Naive thymus-derived CD4-positive, alpha-beta T cell (primary cell): ENCODE measurements around the gene FLVCR1. TPM values are rescaled to one million over a fixed set of nuclear protein-coding genes. Genes with fewer than 3 reads are reported as not detected.

Experiments used
- ATAC-seq: fragments of 150-1000 bp; cut with Tn5 transposase; 2 replicates; pipeline ENCODE4 v1.10.0; 2021; ENCODE audit warnings: mild to moderate bottlenecking, moderate library complexity
- CTCF ChIA-PET: fragments of 350-600 bp; sonication (Branson Sonifier 250); formaldehyde crosslinking; loops from one replicate; lab custom pipeline; 2021; ENCODE audit warnings: antibody characterized with exemption; lab: Charles Lee
- POLR2A ChIA-PET: fragments of 350-600 bp; sonication (Branson Sonifier 250); formaldehyde crosslinking; loops from one replicate; lab custom pipeline; 2021; ENCODE audit warnings: antibody characterized with exemption, inconsistent platforms; lab: Charles Lee
- DNase-seq, 9 donors: peaks; one replicate each; pipeline versions ENCODE4 v3.0.0 to v3.0.0-alpha.2; 2020 to 2022; ENCODE audit warnings: mixed read lengths in 1 of 9
- H3K27ac ChIP-seq: one replicate; pipeline ENCODE4 v1.7.0; 2013; ENCODE audit warnings: mild to moderate bottlenecking, low read depth, low read length, moderate library complexity
- H3K27me3 ChIP-seq, 2 donors: one replicate each; pipeline ENCODE4 v1.7.0; 2013; ENCODE audit warnings: low read length in 2 of 2, mild to moderate bottlenecking in 2 of 2, moderate library complexity in 2 of 2; ENCODE audit not compliant: control insufficient read depth in 2 of 2, insufficient read depth in 2 of 2
- H3K36me3 ChIP-seq, 3 experiments: 1 replicate in 2 of 3; 2 replicates in 1 of 3; pipeline ENCODE4 v1.7.0; 2013; ENCODE audit warnings: low read length in 3 of 3, mild to moderate bottlenecking in 3 of 3, moderate library complexity in 1 of 3; ENCODE audit not compliant: insufficient read depth in 3 of 3, control insufficient read depth in 2 of 3
- H3K4me1 ChIP-seq, 2 donors: one replicate each; pipeline ENCODE4 v1.7.0; 2013; ENCODE audit warnings: low read length in 2 of 2, mild to moderate bottlenecking in 2 of 2, moderate library complexity in 1 of 2; ENCODE audit not compliant: control insufficient read depth in 2 of 2, insufficient read depth in 2 of 2
- H3K4me3 ChIP-seq: 2 replicates; pipeline ENCODE4 v1.7.0; 2013; ENCODE audit warnings: mild to moderate bottlenecking, low read length
- H3K9me3 ChIP-seq, 3 experiments: 1 replicate in 2 of 3; 2 replicates in 1 of 3; pipeline ENCODE4 v1.7.0; 2013; ENCODE audit warnings: low read length in 3 of 3; ENCODE audit not compliant: control insufficient read depth in 2 of 3
- H3K27ac Mint-ChIP-seq, 9 donors: one replicate each; pipeline ENCODE4 v1.8.0; 2020 to 2022; ENCODE audit warnings: mixed read lengths in 9 of 9, mild to moderate bottlenecking in 8 of 9, moderate library complexity in 5 of 9, inconsistent platforms in 2 of 9
- H3K27me3 Mint-ChIP-seq, 5 donors: one replicate each; pipeline ENCODE4 v1.8.0; 2021 to 2022; ENCODE audit warnings: mixed read lengths in 5 of 5, mild to moderate bottlenecking in 1 of 5
- H3K36me3 Mint-ChIP-seq, 5 donors: one replicate each; pipeline ENCODE4 v1.8.0; 2020 to 2022; ENCODE audit warnings: mixed read lengths in 5 of 5, mild to moderate bottlenecking in 3 of 5, inconsistent platforms in 1 of 5
- H3K4me1 Mint-ChIP-seq, 7 donors: one replicate each; pipeline ENCODE4 v1.8.0; 2020 to 2022; ENCODE audit warnings: mixed read lengths in 7 of 7, mild to moderate bottlenecking in 3 of 7, inconsistent platforms in 1 of 7
- H3K4me3 Mint-ChIP-seq, 10 donors: one replicate each; pipeline ENCODE4 v1.8.0; 2020 to 2022; ENCODE audit warnings: mild to moderate bottlenecking in 10 of 10, mixed read lengths in 10 of 10, moderate library complexity in 6 of 10, inconsistent platforms in 2 of 10
- H3K9me3 Mint-ChIP-seq, 11 donors: one replicate each; pipeline ENCODE4 v1.8.0; 2020 to 2022; ENCODE audit warnings: mixed read lengths in 11 of 11, mild to moderate bottlenecking in 4 of 11, inconsistent platforms in 1 of 11, moderate library complexity in 1 of 11
- intact Hi-C, 2 donors: fragments of 100-400 bp; cut with micrococcal nuclease; formaldehyde crosslinking; loops; one replicate each; pipeline ENCODE4 v1.15.1; 2023
- polyA plus RNA-seq, 2 donors: library from polyadenylated mRNA; unstranded; fragments of 300-500 nt; fragmentation: Illumina TruSeq; gene quantifications; one replicate each; pipeline ENCODE4 v1.2.3, GENCODE V29; 2021
- total RNA-seq, 6 experiments: library from RNA in 5 of 6; stranded (reverse) in 5 of 6; gene quantifications; 1 replicate in 5 of 6; 2 replicates in 1 of 6; pipeline ENCODE4 v1.2.3 and lab custom pipeline; 2021 to 2026

The FLVCR1 gene
- total and polyA plus RNA-seq, 7 experiments from 2014 or later, result 2.3 to 12.2 (median 7.5) TPM

DNA sequence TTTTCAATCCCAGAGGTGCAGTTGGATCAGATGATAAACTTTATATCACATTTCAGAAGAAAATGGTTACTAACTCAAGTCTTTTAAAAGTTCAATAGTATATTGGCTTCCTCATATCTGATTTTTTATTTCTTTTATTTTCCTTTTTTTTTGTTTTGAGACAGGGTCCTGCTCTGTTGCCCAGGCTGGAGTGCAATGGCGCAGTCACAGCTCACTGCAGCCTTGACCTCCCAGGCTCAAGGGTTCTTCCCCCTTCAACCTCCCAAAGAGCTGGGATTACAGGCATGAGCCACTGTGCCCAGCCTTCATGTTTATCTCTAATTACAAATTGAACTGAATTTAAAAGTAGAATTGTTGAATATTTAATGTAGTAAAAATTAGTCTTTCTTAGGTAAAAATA is 13.9 kb downstream of the FLVCR1 start:
- peaks cover 0 to 14% (median 6%) of the 10 kb centered on the region in 3 experiments for H3K36me3 ChIP-seq
- CTCF ChIA-PET, result no interaction called here
- no peaks in the 10 kb centered on the region for H3K27me3 Mint-ChIP-seq
- H3K4me1 Mint-ChIP-seq, result peaks cover 0 to 2% (median 0%) of the 10 kb centered on the region in 7 donors
- DNase-seq (no peak), ATAC-seq (no peak)
- H3K27ac Mint-ChIP-seq, result no peak overlapping the region
- no peak overlapping the region for H3K4me3 ChIP-seq
- peaks cover 0 to 1% (median 0%) of the 10 kb centered on the region in 11 donors for H3K9me3 Mint-ChIP-seq
- no peak overlapping the region for H3K4me3 Mint-ChIP-seq
- intact Hi-C loops, result no loop called here
- POLR2A ChIA-PET, result no interaction called here
- no peaks in the 10 kb centered on the region for H3K27me3 ChIP-seq
- no peaks in the 10 kb centered on the region for H3K4me1 ChIP-seq
- H3K27ac ChIP-seq, result no peak overlapping the region
- H3K9me3 ChIP-seq, result no peaks in the 10 kb centered on the region
- peaks cover 15 to 25% (median 20%) of the 10 kb centered on the region in 5 donors for H3K36me3 Mint-ChIP-seq

DNA sequence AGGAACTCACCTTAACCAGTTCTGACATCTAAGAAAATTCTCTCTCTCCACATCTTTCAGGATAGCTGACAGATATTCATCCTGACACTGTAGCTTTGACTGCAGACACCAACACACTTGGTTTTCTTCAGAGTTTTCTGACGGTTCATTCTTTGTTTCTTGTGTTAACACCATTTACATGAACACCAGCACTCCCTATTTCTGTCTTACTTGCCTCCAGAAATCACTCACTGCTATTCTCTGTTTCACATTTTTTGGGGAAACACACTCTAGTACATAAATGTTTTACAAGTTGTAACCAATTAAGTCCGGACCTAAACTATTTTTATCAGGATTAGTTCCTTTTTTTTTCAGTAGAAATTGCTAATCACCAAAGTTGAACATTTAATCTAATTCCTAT is 15.4 kb downstream of the FLVCR1 start:
- Mint-ChIP-seq H3K9me3 (peaks cover 0 to 1% (median 0%) of the 10 kb centered on the region in 11 donors), H3K27me3 (no peaks in the 10 kb centered on the region), H3K27ac (no peak overlapping the region), H3K36me3 (peaks cover 19 to 32% (median 22%) of the 10 kb centered on the region in 5 donors), H3K4me1 (peaks cover 0 to 2% (median 0%) of the 10 kb centered on the region in 7 donors), H3K4me3 (no peak overlapping the region)
- Histone ChIP-seq H3K4me3 (no peak overlapping the region), H3K27me3 (no peaks in the 10 kb centered on the region), H3K36me3 (peaks cover 0 to 14% (median 6%) of the 10 kb centered on the region in 3 experiments), H3K27ac (no peak overlapping the region), H3K9me3 (no peaks in the 10 kb centered on the region), H3K4me1 (no peaks in the 10 kb centered on the region)
- ChIA-PET CTCF (no interaction called here), POLR2A (interaction anchor here (0.6 kb wide), 1 partner anchor 331 kb away, joined by 3 read pairs; no protein-coding TSS in a partner anchor)
- no peak for DNase-seq
- intact Hi-C loops, result no loop called here
- no peak for ATAC-seq

DNA sequence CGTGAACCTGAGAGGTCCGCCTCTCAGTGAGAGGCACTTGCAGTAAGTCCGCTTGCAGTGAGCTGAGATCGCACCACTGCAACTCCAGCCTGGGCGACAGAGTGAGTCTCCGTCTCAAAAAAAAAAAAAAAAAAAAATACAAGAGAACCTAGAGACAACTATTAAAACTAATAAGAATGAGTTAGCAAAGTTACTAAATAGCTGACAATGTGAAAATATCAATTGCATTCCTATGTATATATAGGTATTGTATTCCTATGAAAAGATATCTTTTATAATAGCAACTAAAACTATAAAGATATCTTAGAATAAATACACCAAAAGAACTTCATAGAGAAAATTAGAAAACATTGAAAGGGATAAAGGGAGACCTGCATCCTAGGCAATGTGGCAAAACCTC is 20.3 kb downstream of the FLVCR1 start:
- H3K36me3 ChIP-seq, result peaks cover 0 to 14% (median 1%) of the 10 kb centered on the region in 3 experiments
- peaks cover 0 to 1% (median 0%) of the 10 kb centered on the region in 11 donors for H3K9me3 Mint-ChIP-seq
- ATAC-seq (no peak), DNase-seq (no peak)
- intact Hi-C loops, result no loop called here
- CTCF ChIA-PET, result no interaction called here
- H3K27me3 ChIP-seq, result no peaks in the 10 kb centered on the region
- POLR2A ChIA-PET, result no interaction called here
- H3K27ac Mint-ChIP-seq, result no peak overlapping the region
- H3K36me3 Mint-ChIP-seq, result peaks cover 17 to 38% (median 20%) of the 10 kb centered on the region in 5 donors
- no peaks in the 10 kb centered on the region for H3K27me3 Mint-ChIP-seq
- H3K27ac ChIP-seq, result no peak overlapping the region
- no peaks in the 10 kb centered on the region for H3K9me3 ChIP-seq
- peaks cover 0 to 2% (median 0%) of the 10 kb centered on the region in 7 donors for H3K4me1 Mint-ChIP-seq
- no peak overlapping the region for H3K4me3 ChIP-seq
- no peaks in the 10 kb centered on the region for H3K4me1 ChIP-seq
- H3K4me3 Mint-ChIP-seq, result no peak overlapping the region

DNA sequence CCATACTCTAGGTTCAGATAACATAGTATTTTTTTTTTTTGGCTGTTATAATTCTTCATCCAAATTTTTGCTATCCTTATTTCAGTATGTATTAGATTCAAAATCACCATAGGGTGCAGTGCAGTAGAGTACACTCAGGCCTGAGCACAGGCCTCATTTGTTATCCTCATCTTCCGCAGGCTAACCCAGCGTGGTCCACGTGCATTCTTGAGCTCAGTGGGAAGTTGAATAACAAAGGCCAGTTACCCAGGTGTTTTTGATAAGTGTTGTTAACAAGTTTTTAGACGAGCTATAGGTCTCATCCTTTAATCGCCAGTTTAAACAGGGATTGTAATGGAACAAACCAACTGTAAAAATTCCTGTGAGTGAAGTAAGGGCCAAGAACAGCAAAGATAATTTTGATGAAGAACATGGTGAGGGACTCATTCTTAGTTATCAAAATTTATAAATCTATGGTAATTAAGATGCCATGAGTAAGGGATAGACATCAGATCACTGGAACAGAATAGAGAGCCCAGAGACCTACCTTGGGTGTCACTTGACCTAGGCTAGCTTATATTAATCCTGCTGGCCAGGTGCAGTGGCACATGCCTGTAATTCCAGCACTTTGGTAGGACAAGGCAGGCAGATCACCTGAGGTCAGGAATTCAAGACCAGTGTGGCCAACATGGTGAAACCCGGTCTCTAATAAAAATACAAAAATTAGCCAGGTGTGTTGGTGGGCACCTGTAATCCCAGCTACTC is 22.0 kb downstream of the FLVCR1 start:
- Histone ChIP-seq H3K4me3 (no peak overlapping the region), H3K27me3 (no peaks in the 10 kb centered on the region), H3K4me1 (no peaks in the 10 kb centered on the region), H3K27ac (no peak overlapping the region), H3K9me3 (no peaks in the 10 kb centered on the region), H3K36me3 (peaks cover 0 to 14% (median 0%) of the 10 kb centered on the region in 3 experiments)
- H3K27me3 Mint-ChIP-seq, result no peaks in the 10 kb centered on the region
- no peak overlapping the region for H3K27ac Mint-ChIP-seq
- peaks cover 9 to 32% (median 18%) of the 10 kb centered on the region in 5 donors for H3K36me3 Mint-ChIP-seq
- CTCF ChIA-PET, result interaction anchor here (0.6 to 0.7 kb wide), 2 partner anchors 18 to 345 kb away, joined by 3 to 4 read pairs; no protein-coding TSS in a partner anchor
- H3K4me3 Mint-ChIP-seq, result no peak overlapping the region
- DNase-seq (no peak), ATAC-seq (no peak)
- H3K4me1 Mint-ChIP-seq, result peaks cover 0 to 2% (median 0%) of the 10 kb centered on the region in 7 donors
- intact Hi-C loops, result no loop called here
- H3K9me3 Mint-ChIP-seq, result peaks cover 0 to 1% (median 0%) of the 10 kb centered on the region in 11 donors
- POLR2A ChIA-PET, result interaction anchor here (0.7 kb wide), 2 partner anchors 37 to 705 kb away, joined by 3 read pairs; no protein-coding TSS in a partner anchor

DNA sequence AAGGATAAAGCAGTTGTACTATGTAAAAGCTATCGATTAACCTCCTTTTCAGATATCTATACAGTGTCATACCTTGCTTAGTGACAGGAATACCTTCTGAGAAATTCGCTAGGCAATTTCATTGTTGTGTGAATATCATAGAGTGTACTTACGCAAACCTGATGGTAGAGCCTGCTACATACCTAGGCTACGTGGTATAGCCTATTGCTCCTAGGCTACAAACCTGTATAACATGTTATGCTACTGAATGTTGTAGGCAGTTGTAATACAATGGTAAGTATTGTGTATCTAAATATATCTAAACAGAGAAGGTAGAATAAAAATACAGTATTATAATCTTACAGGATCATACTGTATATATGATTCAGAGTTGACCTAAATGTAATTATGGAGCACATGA is 26.5 kb downstream of the FLVCR1 start:
- intact Hi-C loops, result no loop called here
- DNase-seq (no peak), ATAC-seq (no peak)
- Mint-ChIP-seq H3K27ac (no peak overlapping the region), H3K4me3 (no peak overlapping the region), H3K4me1 (no peaks in the 10 kb centered on the region), H3K36me3 (peaks cover 5 to 35% (median 16%) of the 10 kb centered on the region in 5 donors), H3K9me3 (no peaks in the 10 kb centered on the region), H3K27me3 (no peaks in the 10 kb centered on the region)
- no peak overlapping the region for H3K27ac ChIP-seq
- H3K9me3 ChIP-seq, result no peaks in the 10 kb centered on the region
- H3K27me3 ChIP-seq, result no peaks in the 10 kb centered on the region
- no peaks in the 10 kb centered on the region for H3K4me1 ChIP-seq
- peaks cover 0 to 26% (median 0%) of the 10 kb centered on the region in 3 experiments for H3K36me3 ChIP-seq
- ChIA-PET CTCF (no interaction called here), POLR2A (no interaction called here)
- no peak overlapping the region for H3K4me3 ChIP-seq

DNA sequence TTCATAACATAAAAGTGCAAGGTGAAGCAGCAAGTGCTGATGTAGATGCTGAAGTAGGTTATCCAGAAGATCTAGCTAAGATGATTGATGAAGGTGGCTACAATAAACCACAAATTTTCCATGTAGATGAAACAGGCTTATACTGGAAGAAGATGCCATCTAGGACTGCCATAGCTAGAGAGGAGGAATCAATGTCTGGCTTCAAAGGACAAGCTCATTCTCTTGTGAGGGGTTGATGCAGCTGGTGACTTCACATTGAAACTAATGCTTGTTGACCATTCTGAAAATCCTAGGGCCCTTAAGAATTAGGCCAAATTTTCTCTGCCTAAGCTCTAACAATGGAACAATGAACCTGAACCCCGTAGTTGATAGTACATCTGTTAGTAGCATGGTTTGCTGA is 34.0 kb downstream of the FLVCR1 start:
- no peaks in the 10 kb centered on the region for H3K4me1 ChIP-seq
- POLR2A ChIA-PET, result no interaction called here

More for the DNA sequence above, 34.0 kb downstream of the FLVCR1 start:
- no peak overlapping the region for H3K4me3 Mint-ChIP-seq
- Histone ChIP-seq H3K4me3 (no peak overlapping the region), H3K27ac (no peak overlapping the region), H3K27me3 (no peaks in the 10 kb centered on the region), H3K36me3 (peaks cover 0 to 50% (median 8%) of the 10 kb centered on the region in 3 experiments), H3K9me3 (no peaks in the 10 kb centered on the region)
- no peaks in the 10 kb centered on the region for H3K4me1 Mint-ChIP-seq
- CTCF ChIA-PET, result no interaction called here
- ATAC-seq (no peak), DNase-seq (no peak)
- peaks cover 18 to 84% (median 53%) of the 10 kb centered on the region in 5 donors for H3K36me3 Mint-ChIP-seq
- no peak overlapping the region for H3K27ac Mint-ChIP-seq
- H3K27me3 Mint-ChIP-seq, result no peaks in the 10 kb centered on the region
- intact Hi-C loops, result no loop called here
- H3K9me3 Mint-ChIP-seq, result no peaks in the 10 kb centered on the region
